WI38 (cell line): ENCODE data around the gene APH1B.
"Not testable (repeated sequence)": the region's sequence is repeated elsewhere in the genome, so short reads cannot be mapped to it uniquely, and the experiment has no call there.

Experiments used
- H3K4me3 ChIP-seq: 2 replicates; pipeline ENCODE4 v1.5.1; 2011; ENCODE audit warnings: low read depth, mild to moderate bottlenecking, control low read depth, low read length
- CTCF ChIP-seq: IDR thresholded peaks from 2 replicates; pipeline ENCODE4 v1.5.1; 2012; ENCODE audit warnings: low read depth, mild to moderate bottlenecking, control low read depth, low read length

The APH1B gene

GRCh38 chr15:63310646-63311045 lies 33.2 kb downstream of the APH1B start:
- H3K4me3 ChIP-seq: no peak overlapping the region
- no peak for TF ChIP-seq CTCF

- H3K4me3 ChIP-seq: no peak overlapping the region
- TF ChIP-seq CTCF: no peak
Measured at GRCh38 chr15:63312286-63312685, 34.9 kb downstream of the APH1B start.

GRCh38 chr15:63313825-63314224 lies 36.4 kb downstream of the APH1B start:
- no peak overlapping the region for H3K4me3 ChIP-seq
- no peak for TF ChIP-seq CTCF

GRCh38 chr15:63314409-63314808 lies 37.0 kb downstream of the APH1B start:
- H3K4me3 ChIP-seq: no peak overlapping the region
- TF ChIP-seq CTCF: no peak

GRCh38 chr15:63318344-63318743 lies 40.9 kb downstream of the APH1B start:
- no peak for TF ChIP-seq CTCF
- H3K4me3 ChIP-seq: no peak overlapping the region

- no peak for TF ChIP-seq CTCF
- H3K4me3 ChIP-seq: no peak overlapping the region
Measured at GRCh38 chr15:63319065-63319464, 41.7 kb downstream of the APH1B start.

- H3K4me3 ChIP-seq: not testable (repeated sequence)
Measured at GRCh38 chr15:63320446-63320845, 43.0 kb downstream of the APH1B start.

- H3K4me3 ChIP-seq: not testable (repeated sequence)
Measured at GRCh38 chr15:63320981-63321380, 43.6 kb downstream of the APH1B start.

- no peak for TF ChIP-seq CTCF
- no peak overlapping the region for H3K4me3 ChIP-seq
Measured at GRCh38 chr15:63321462-63321861, 44.1 kb downstream of the APH1B start.
